ENCODE measurements around the gene ZNF831.

- TF ChIP-seq CTCF (IDR thresholded peaks at IDR 0.05; ENCODE audit: insufficient read depth, low read depth, low read length) (no peak), EZH2 (IDR thresholded peaks at IDR 0.05; ENCODE audit: insufficient read depth, low read length) (no peak)
These were observed 5.6 kb upstream of the ZNF831 start for GRCh38 chr20:59157961-59158541.

Measured in astrocyte (in vitro differentiated cells and primary cell).